ENCODE measurements around the gene WDFY3.

WDFY3 gene, protein sequence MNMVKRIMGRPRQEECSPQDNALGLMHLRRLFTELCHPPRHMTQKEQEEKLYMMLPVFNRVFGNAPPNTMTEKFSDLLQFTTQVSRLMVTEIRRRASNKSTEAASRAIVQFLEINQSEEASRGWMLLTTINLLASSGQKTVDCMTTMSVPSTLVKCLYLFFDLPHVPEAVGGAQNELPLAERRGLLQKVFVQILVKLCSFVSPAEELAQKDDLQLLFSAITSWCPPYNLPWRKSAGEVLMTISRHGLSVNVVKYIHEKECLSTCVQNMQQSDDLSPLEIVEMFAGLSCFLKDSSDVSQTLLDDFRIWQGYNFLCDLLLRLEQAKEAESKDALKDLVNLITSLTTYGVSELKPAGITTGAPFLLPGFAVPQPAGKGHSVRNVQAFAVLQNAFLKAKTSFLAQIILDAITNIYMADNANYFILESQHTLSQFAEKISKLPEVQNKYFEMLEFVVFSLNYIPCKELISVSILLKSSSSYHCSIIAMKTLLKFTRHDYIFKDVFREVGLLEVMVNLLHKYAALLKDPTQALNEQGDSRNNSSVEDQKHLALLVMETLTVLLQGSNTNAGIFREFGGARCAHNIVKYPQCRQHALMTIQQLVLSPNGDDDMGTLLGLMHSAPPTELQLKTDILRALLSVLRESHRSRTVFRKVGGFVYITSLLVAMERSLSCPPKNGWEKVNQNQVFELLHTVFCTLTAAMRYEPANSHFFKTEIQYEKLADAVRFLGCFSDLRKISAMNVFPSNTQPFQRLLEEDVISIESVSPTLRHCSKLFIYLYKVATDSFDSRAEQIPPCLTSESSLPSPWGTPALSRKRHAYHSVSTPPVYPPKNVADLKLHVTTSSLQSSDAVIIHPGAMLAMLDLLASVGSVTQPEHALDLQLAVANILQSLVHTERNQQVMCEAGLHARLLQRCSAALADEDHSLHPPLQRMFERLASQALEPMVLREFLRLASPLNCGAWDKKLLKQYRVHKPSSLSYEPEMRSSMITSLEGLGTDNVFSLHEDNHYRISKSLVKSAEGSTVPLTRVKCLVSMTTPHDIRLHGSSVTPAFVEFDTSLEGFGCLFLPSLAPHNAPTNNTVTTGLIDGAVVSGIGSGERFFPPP (N-terminal part only)
- long read RNA-seq, partial matches to known transcripts = 0 of 3 reads
- long read RNA-seq, other reads (novel, unspliced or antisense) = 3 of 3 reads

- Histone ChIP-seq H3K27me3 (ENCODE audit: insufficient read depth, poor library complexity, severe bottlenecking) (no peaks in the 10 kb centered on the region), H3K27ac (replicated peaks) (peak within 1 kb of the TSS; percentile 83), H3K4me3 (replicated peaks; ENCODE audit: insufficient read depth, low read length) (peak within 1 kb of the TSS; percentile 96)
- TF ChIP-seq GABPA (IDR thresholded peaks at IDR 0.05; ENCODE audit: low read depth) (no peak), SPI1 (IDR thresholded peaks at IDR 0.05; ENCODE audit: borderline replicate concordance, low read depth) (peak; percentile 57), POLR2AphosphoS5 (IDR thresholded peaks at IDR 0.05; ENCODE audit: low read depth) (peak; percentile 45)
- TF ChIP-seq, protein P1, sequence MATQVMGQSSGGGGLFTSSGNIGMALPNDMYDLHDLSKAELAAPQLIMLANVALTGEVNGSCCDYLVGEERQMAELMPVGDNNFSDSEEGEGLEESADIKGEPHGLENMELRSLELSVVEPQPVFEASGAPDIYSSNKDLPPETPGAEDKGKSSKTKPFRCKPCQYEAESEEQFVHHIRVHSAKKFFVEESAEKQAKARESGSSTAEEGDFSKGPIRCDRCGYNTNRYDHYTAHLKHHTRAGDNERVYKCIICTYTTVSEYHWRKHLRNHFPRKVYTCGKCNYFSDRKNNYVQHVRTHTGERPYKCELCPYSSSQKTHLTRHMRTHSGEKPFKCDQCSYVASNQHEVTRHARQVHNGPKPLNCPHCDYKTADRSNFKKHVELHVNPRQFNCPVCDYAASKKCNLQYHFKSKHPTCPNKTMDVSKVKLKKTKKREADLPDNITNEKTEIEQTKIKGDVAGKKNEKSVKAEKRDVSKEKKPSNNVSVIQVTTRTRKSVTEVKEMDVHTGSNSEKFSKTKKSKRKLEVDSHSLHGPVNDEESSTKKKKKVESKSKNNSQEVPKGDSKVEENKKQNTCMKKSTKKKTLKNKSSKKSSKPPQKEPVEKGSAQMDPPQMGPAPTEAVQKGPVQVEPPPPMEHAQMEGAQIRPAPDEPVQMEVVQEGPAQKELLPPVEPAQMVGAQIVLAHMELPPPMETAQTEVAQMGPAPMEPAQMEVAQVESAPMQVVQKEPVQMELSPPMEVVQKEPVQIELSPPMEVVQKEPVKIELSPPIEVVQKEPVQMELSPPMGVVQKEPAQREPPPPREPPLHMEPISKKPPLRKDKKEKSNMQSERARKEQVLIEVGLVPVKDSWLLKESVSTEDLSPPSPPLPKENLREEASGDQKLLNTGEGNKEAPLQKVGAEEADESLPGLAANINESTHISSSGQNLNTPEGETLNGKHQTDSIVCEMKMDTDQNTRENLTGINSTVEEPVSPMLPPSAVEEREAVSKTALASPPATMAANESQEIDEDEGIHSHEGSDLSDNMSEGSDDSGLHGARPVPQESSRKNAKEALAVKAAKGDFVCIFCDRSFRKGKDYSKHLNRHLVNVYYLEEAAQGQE (IDR thresholded peaks at IDR 0.05; ENCODE audit: insufficient replicate concordance, low read depth) = no peak
- peak; percentile 66 to 92 for DNase-seq (ENCODE audit: low read depth in 1 of 2, low spot score in 1 of 2)
These were observed at the start of gene WDFY3 for GRCh38 chr4:84966382-84967242. TSS of gene WDFY3 (minus strand) at chr4:84966690. CDS start at chr4:84860591, 106,099 bp downstream.

- TF ChIP-seq, protein P1 (IDR thresholded peaks at IDR 0.05; ENCODE audit: insufficient replicate concordance, low read depth) = no peak
- H3K27me3 ChIP-seq (ENCODE audit: insufficient read depth, poor library complexity, severe bottlenecking) = no peaks in the 10 kb centered on the region
- DNase-seq (ENCODE audit: low read depth in 1 of 2, low spot score in 1 of 2) = no peak
- no peak overlapping the region for H3K4me3 ChIP-seq (replicated peaks; ENCODE audit: insufficient read depth, low read length)
- H3K27ac ChIP-seq (replicated peaks) = no peak overlapping the region
These were observed 39.4 kb upstream of the WDFY3 start for GRCh38 chr4:85005865-85006377.

GRCh38 chr4:85000343-85000742 lies 33.9 kb upstream of the WDFY3 start:
- TF ChIP-seq SPI1 (IDR thresholded peaks at IDR 0.05; ENCODE audit: borderline replicate concordance, low read depth) = no peak
- no peak for TF ChIP-seq GABPA (IDR thresholded peaks at IDR 0.05; ENCODE audit: low read depth)
- TF ChIP-seq POLR2AphosphoS5 (IDR thresholded peaks at IDR 0.05; ENCODE audit: low read depth) = no peak
- Histone ChIP-seq H3K27me3 (ENCODE audit: insufficient read depth, poor library complexity, severe bottlenecking) (no peaks in the 10 kb centered on the region), H3K27ac (replicated peaks) (no peak overlapping the region), H3K4me3 (replicated peaks; ENCODE audit: insufficient read depth, low read length) (no peak overlapping the region)
- no peak for DNase-seq (ENCODE audit: low read depth in 1 of 2, low spot score in 1 of 2)

DNA sequence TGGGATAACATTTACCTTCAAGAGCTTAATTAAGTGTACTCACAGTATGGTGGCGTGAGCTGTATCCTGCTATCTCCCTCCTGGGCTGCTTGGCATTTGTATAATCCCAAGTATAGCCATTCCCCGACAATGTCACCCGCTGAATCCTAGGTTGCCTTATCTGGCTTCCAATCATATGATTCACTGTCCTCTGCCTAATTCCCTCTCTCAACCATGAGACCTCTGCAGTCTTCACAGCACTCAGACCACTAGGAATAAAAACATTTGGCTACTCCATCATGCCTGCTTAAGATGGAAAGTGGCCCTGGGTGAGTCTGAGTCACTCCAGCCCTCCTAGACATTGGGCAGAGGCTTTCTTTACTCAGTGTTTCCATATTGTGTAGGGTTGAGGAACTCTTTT lies 28.9 kb upstream of the WDFY3 start:
- H3K27ac ChIP-seq (replicated peaks) = no peak overlapping the region
- DNase-seq (ENCODE audit: low read depth in 1 of 2, low spot score in 1 of 2) = no peak
- TF ChIP-seq POLR2AphosphoS5 (IDR thresholded peaks at IDR 0.05; ENCODE audit: low read depth) (no peak), GABPA (IDR thresholded peaks at IDR 0.05; ENCODE audit: low read depth) (no peak), SPI1 (IDR thresholded peaks at IDR 0.05; ENCODE audit: borderline replicate concordance, low read depth) (no peak)
- TF ChIP-seq, protein P2, sequence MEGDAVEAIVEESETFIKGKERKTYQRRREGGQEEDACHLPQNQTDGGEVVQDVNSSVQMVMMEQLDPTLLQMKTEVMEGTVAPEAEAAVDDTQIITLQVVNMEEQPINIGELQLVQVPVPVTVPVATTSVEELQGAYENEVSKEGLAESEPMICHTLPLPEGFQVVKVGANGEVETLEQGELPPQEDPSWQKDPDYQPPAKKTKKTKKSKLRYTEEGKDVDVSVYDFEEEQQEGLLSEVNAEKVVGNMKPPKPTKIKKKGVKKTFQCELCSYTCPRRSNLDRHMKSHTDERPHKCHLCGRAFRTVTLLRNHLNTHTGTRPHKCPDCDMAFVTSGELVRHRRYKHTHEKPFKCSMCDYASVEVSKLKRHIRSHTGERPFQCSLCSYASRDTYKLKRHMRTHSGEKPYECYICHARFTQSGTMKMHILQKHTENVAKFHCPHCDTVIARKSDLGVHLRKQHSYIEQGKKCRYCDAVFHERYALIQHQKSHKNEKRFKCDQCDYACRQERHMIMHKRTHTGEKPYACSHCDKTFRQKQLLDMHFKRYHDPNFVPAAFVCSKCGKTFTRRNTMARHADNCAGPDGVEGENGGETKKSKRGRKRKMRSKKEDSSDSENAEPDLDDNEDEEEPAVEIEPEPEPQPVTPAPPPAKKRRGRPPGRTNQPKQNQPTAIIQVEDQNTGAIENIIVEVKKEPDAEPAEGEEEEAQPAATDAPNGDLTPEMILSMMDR (IDR thresholded peaks at IDR 0.05; ENCODE audit: insufficient read depth, low read length) = no peak
- TF ChIP-seq, protein P1 (IDR thresholded peaks at IDR 0.05; ENCODE audit: insufficient replicate concordance, low read depth) = no peak
- H3K27me3 ChIP-seq (ENCODE audit: insufficient read depth, poor library complexity, severe bottlenecking) = no peaks in the 10 kb centered on the region
- H3K4me3 ChIP-seq (replicated peaks; ENCODE audit: insufficient read depth, low read length) = no peak overlapping the region

Measured in HL-60 (cell line).